Panc1 (cell line): Measurements from ENCODE around the gene FAM174B. TPM values are rescaled to one million over a fixed set of nuclear protein-coding genes. Genes with fewer than 3 reads are reported as not detected.
"Not testable (repeated sequence)": the region's sequence is repeated elsewhere in the genome, so short reads cannot be mapped to it uniquely, and the experiment has no call there.

Source experiments
- ATAC-seq: fragments of 200-7000 bp; cut with Tn5 transposase; 2 replicates; pipeline ENCODE4 v1.9.1; 2020; ENCODE audit warnings: mild to moderate bottlenecking, moderate library complexity
- BruUV-seq: library from RNA; stranded (reverse); fragments of 400-500 nt; replicated peaks from 2 replicates; lab custom pipeline; 2021; lab: Mats Ljungman, UMichigan
- CTCF ChIA-PET: fragments of 300-600 bp; sonication (Branson Sonifier 250); formaldehyde crosslinking; loops from one replicate; lab custom pipeline; 2022; ENCODE audit warnings: antibody characterized with exemption; lab: Charles Lee
- POLR2A ChIA-PET: fragments of 300-600 bp; sonication (Branson Sonifier 250); formaldehyde crosslinking; loops from one replicate; lab custom pipeline; 2022; ENCODE audit warnings: antibody characterized with exemption; lab: Charles Lee
- DNase-seq: peaks from one replicate; pipeline ENCODE4 v3.0.0-alpha.2; 2010; ENCODE audit warnings: low read depth, low spot score
- H3K27ac ChIP-seq: 2 replicates; pipeline ENCODE4 v1.5.1; 2011; ENCODE audit warnings: mild to moderate bottlenecking, low read length, inconsistent platforms
- H3K27me3 ChIP-seq: fragments of 200-500 bp; sonication (Bioruptor generic); 2 replicates; pipeline ENCODE4 v1.6.0; 2014; ENCODE audit warnings: low read length, inconsistent platforms; ENCODE audit not compliant: control insufficient read depth, insufficient read depth
- H3K36me3 ChIP-seq: fragments of 200-500 bp; sonication (Bioruptor generic); 2 replicates; pipeline ENCODE4 v1.5.1; 2014; ENCODE audit warnings: inconsistent platforms, mild to moderate bottlenecking, low read length, moderate library complexity; ENCODE audit not compliant: control insufficient read depth, insufficient read depth
- H3K4me1 ChIP-seq: 2 replicates; pipeline ENCODE4 v1.5.1; 2011; ENCODE audit warnings: inconsistent platforms, mild to moderate bottlenecking, low read length, moderate library complexity; ENCODE audit not compliant: control insufficient read depth, insufficient read depth
- H3K4me3 ChIP-seq, 2 experiments: 2 replicates each; pipeline ENCODE4 v1.5.1; 2011 to 2012; ENCODE audit warnings: low read depth in 2 of 2, low read length in 2 of 2, mild to moderate bottlenecking in 2 of 2, inconsistent platforms in 1 of 2, moderate library complexity in 1 of 2
- H3K9me3 ChIP-seq: fragments of 200-500 bp; sonication (Bioruptor generic); 2 replicates; pipeline ENCODE4 v1.5.1; 2014; ENCODE audit warnings: low read depth, mild to moderate bottlenecking, inconsistent platforms, low read length, moderate library complexity; ENCODE audit not compliant: control insufficient read depth, insufficient read depth
- CTCF ChIP-seq: fragments of 450-650 bp; IDR thresholded peaks from 2 replicates; pipeline ENCODE4 v1.5.1; 2017; ENCODE audit warnings: mild to moderate bottlenecking
- POLR2AphosphoS5 ChIP-seq: IDR thresholded peaks from 2 replicates; pipeline ENCODE4 v1.6.1; 2012; ENCODE audit warnings: mild to moderate bottlenecking, low read depth, low read length, moderate library complexity
- REST ChIP-seq, 2 experiments: IDR thresholded peaks; 2 replicates each; pipeline ENCODE4 v1.6.1; 2011 to 2012; ENCODE audit warnings: low read depth in 2 of 2, control low read depth in 1 of 2, low read length in 1 of 2, mild to moderate bottlenecking in 1 of 2, moderate library complexity in 1 of 2; ENCODE audit not compliant: insufficient read depth in 1 of 2
- SIN3A ChIP-seq: IDR thresholded peaks from 2 replicates; pipeline ENCODE4 v1.6.1; 2012; ENCODE audit warnings: low read depth, mild to moderate bottlenecking, low read length, moderate library complexity, borderline replicate concordance; ENCODE audit not compliant: insufficient read depth
- TCF7L2 ChIP-seq: IDR thresholded peaks from 2 replicates; pipeline ENCODE4 v1.6.1; 2011; ENCODE audit warnings: mild to moderate bottlenecking, low read depth, low read length, inconsistent platforms
- in situ Hi-C: cut with HindIII; loops from 2 replicates; pipeline ENCODE4 v1.10.0; 2016; ENCODE audit warnings: low sequenced_read_pairs, low pct_unique_long_range_greater_than_20kb
- intact Hi-C: fragments of 100-400 bp; cut with micrococcal nuclease; formaldehyde crosslinking; loops from one replicate; pipeline ENCODE4 v1.10.0; 2022; ENCODE audit not compliant: unreplicated experiment
- total RNA-seq: library from RNA; stranded (reverse); gene quantifications from one replicate; pipeline ENCODE4 v1.2.1, GENCODE V29; 2021; ENCODE audit not compliant: unreplicated experiment

Gene FAM174B
- total RNA-seq, 1 experiment from 2014 or later, result 30.7 TPM

DNA sequence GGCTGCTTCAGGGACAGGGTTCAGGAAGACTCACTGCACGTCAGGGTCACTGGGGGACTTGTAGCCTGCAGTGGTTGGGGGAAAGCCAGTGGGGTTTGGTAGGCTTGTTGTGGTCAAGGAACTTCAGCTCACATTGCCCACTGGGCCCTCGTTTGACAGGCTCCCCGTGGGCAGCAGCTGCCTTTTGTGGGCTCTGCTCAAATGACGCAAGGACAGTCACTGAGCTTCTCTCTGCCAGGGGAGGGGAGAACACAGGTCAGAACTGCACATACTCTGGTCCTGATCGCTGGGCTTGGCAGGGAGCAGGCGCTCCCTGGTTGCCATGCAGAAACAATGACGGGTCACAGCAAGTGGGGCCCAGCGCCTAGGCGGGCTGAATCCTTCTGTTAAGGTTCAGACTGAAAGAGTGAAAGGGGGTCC lies 45.5 kb downstream of the FAM174B start:
- no TSS peak for BruUV-seq
- ChIA-PET CTCF (no interaction called here), POLR2A (no interaction called here)
- Histone ChIP-seq H3K9me3 (no peaks in the 10 kb centered on the region), H3K27ac (no peak overlapping the region), H3K27me3 (no peaks in the 10 kb centered on the region), H3K4me3 (no peak overlapping the region), H3K36me3 (no peaks in the 10 kb centered on the region), H3K4me1 (no peaks in the 10 kb centered on the region; the same call in 1 of the 2 replicates)
- no peak for DNase-seq
- in situ Hi-C loops, result no loop called here
- TF ChIP-seq TCF7L2, result no peak
- no peak for ATAC-seq
- intact Hi-C loops, result loop anchor here (10.0 kb wide), 1 partner anchor 105 kb away; no protein-coding TSS in a partner anchor

DNA sequence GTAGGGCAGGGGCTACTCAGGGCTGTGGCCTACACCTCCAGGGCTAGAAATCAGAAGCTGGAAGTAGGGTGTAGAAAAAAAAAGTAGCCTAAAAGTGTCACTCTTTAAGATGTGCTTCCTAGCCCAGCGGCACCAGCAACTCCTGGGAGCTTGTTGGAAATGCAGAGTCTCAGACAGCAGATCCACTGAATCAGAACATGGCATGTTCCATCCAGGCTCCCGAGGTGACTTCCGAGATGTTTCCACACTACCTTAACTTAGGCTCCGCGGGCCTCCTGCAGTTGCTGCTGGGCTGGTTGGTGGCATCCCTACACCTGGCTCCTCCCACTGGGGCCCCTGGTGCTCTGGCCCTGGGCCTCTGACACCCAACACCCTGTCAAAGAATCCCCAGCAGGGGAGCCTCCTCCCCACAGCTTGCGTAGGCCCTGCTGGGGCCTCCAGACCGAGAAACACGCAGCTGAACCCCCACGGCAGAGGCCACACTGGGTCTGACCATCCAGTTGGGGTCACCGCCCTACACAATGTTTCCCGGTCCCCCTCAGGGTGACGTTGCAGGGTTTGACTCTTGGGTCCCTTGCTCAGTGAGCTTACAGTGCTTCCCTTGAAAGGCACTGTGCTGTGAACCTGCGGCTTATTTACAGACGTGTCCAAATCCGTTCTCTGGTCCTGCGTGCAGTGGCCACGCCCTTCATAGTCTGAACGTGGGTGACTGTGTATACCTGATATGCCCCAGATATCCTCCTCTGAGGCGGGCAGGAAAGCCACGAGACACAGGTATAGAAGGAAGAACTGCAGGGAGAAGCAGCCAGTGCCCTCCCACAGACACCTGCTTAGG lies 46.5 kb downstream of the FAM174B start:
- BruUV-seq, result no TSS peak
- intact Hi-C loops (no loop called here), in situ Hi-C loops (no loop called here)
- Histone ChIP-seq H3K27ac (no peak overlapping the region), H3K36me3 (no peaks in the 10 kb centered on the region), H3K27me3 (no peaks in the 10 kb centered on the region), H3K4me1 (no peaks in the 10 kb centered on the region; the same call in 1 of the 2 replicates), H3K9me3 (no peaks in the 10 kb centered on the region), H3K4me3 (no peak overlapping the region)
- CTCF ChIA-PET, result no interaction called here
- no peak for ATAC-seq
- DNase-seq, result no peak
- POLR2A ChIA-PET, result no interaction called here
- TF ChIP-seq TCF7L2 (no peak), SIN3A (no peak), REST (IDR thresholded peaks at IDR 0.05; ENCODE audit: insufficient read depth in 1 of 2, low read depth in 2 of 2, low read length in 1 of 2) (no peak), CTCF (no peak), POLR2AphosphoS5 (no peak)

DNA sequence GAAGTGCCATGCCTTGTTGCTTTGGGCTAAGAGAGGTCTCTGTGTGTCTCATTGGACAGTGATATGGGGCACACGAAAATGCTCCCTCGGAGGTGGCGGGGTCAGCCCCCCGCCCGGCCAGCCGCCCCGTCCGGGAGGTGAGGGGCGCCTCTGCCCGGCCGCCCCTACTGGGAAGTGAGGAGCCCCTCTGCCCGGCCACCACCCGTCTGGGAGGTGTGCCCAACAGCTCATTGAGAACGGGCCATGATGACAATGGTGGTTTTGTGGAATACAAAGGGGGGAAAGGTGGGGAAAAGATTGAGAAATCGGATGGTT lies 48.8 kb downstream of the FAM174B start:
- POLR2A ChIA-PET, BruUV-seq: not testable (repeated sequence)

More for the DNA sequence above, 48.8 kb downstream of the FAM174B start:
- ATAC-seq, H3K4me3 ChIP-seq, CTCF ChIA-PET, in situ Hi-C loops, H3K36me3 ChIP-seq, intact Hi-C loops, DNase-seq, H3K27ac ChIP-seq, H3K27me3 ChIP-seq, H3K4me1 ChIP-seq, H3K9me3 ChIP-seq: not testable (repeated sequence)
